ENCODE data around the gene NEK9.

The NEK9 gene

DNA sequence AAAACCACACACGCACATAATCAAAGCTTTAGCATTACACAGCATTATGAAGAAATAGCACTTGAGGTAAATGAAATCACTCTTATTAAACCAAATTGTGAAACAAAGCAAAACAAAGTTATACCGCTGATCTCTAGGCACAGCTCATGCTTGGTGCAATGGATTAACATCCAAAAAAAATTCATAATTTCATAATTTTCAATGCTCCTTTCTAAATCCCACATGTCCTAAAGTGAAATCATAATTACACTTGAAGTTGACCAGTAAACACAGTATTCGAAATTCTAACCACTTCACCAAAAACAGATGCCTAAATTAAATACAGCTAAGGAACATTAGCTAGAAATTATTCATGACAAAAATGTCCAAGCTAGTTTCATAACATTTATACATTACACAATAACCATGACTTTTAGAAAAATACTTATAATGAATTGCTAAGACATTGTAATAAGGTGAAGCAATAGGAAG, 77.1 kb downstream of the NEK9 start:
- no peaks in the 10 kb centered on the region for H3K27me3 ChIP-seq (ENCODE audit: low read length)
- no peak overlapping the region for H3K9ac ChIP-seq (ENCODE audit: low read length)
- no peak overlapping the region for H3K4me3 ChIP-seq (ENCODE audit: insufficient read depth, low read length, poor library complexity, severe bottlenecking)
- H4K20me1 ChIP-seq (ENCODE audit: low read depth, low read length) = no peaks in the 10 kb centered on the region
- H2AFZ ChIP-seq (ENCODE audit: low read depth, low read length, severe bottlenecking) = no peak overlapping the region
- H3K9me2 ChIP-seq (replicated peaks; ENCODE audit: insufficient read depth, low read length) = no peaks in the 10 kb centered on the region
- peaks cover 34% of the 10 kb centered on the region for H3F3A ChIP-seq (ENCODE audit: insufficient read depth)
- peaks cover 18% of the 10 kb centered on the region; the same call in 1 of the 2 replicates for H3K79me2 ChIP-seq (ENCODE audit: insufficient read depth, low read length)
- H3K27ac ChIP-seq (ENCODE audit: low read depth, low read length) = no peak overlapping the region
- H3K36me3 ChIP-seq (ENCODE audit: low read length) = no peaks in the 10 kb centered on the region
- peak overlapping the region; percentile 81 for H3K4me2 ChIP-seq (ENCODE audit: low read depth, low read length, poor library complexity, severe bottlenecking)
- TF ChIP-seq, protein P1, sequence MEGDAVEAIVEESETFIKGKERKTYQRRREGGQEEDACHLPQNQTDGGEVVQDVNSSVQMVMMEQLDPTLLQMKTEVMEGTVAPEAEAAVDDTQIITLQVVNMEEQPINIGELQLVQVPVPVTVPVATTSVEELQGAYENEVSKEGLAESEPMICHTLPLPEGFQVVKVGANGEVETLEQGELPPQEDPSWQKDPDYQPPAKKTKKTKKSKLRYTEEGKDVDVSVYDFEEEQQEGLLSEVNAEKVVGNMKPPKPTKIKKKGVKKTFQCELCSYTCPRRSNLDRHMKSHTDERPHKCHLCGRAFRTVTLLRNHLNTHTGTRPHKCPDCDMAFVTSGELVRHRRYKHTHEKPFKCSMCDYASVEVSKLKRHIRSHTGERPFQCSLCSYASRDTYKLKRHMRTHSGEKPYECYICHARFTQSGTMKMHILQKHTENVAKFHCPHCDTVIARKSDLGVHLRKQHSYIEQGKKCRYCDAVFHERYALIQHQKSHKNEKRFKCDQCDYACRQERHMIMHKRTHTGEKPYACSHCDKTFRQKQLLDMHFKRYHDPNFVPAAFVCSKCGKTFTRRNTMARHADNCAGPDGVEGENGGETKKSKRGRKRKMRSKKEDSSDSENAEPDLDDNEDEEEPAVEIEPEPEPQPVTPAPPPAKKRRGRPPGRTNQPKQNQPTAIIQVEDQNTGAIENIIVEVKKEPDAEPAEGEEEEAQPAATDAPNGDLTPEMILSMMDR (IDR thresholded peaks at IDR 0.05; ENCODE audit: insufficient read depth, low read length, poor library complexity, severe bottlenecking) = no peak
- TF ChIP-seq EZH2phosphoT487 (conservative IDR thresholded peaks at IDR 0.05; ENCODE audit: low read length) = no peak
- H3K9me3 ChIP-seq (ENCODE audit: insufficient read depth, low read length) = no peaks in the 10 kb centered on the region

DNA sequence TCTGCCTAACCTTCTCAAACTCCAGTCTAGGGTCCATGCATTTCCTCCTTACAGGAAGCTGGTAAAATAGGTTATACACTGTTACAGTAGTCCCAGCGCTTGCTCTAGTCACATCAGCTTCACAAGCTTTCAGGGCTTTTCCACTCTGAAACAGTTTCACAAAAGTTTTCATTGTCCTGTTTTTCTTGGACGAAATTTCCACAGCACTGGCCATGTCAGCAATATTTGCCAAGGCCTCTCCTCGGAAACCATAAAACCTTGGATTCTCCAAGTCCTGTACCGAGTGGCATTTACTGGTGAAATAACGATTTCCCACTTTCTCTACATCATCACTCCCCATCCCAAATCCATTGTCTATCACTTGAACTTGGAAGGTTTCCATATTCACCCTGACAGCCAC, 77.7 kb downstream of the NEK9 start:
- Histone ChIP-seq H2AFZ (ENCODE audit: low read depth, low read length, severe bottlenecking) (no peak overlapping the region), H3K4me3 (ENCODE audit: insufficient read depth, low read length, poor library complexity, severe bottlenecking) (no peak overlapping the region), H3K79me2 (ENCODE audit: insufficient read depth, low read length) (peaks cover 24% of the 10 kb centered on the region; the same call in 1 of the 2 replicates), H3K4me2 (ENCODE audit: low read depth, low read length, poor library complexity, severe bottlenecking) (no peak overlapping the region), H3K9ac (ENCODE audit: low read length) (no peak overlapping the region), H3K9me2 (replicated peaks; ENCODE audit: insufficient read depth, low read length) (no peaks in the 10 kb centered on the region), H3F3A (ENCODE audit: insufficient read depth) (peaks cover 28% of the 10 kb centered on the region), H3K9me3 (ENCODE audit: insufficient read depth, low read length) (no peaks in the 10 kb centered on the region), H3K27me3 (ENCODE audit: low read length) (no peaks in the 10 kb centered on the region), H3K36me3 (ENCODE audit: low read length) (no peaks in the 10 kb centered on the region), H4K20me1 (ENCODE audit: low read depth, low read length) (no peaks in the 10 kb centered on the region), H3K27ac (ENCODE audit: low read depth, low read length) (no peak overlapping the region)
- no peak for TF ChIP-seq EZH2phosphoT487 (conservative IDR thresholded peaks at IDR 0.05; ENCODE audit: low read length)
- TF ChIP-seq, protein P1 (IDR thresholded peaks at IDR 0.05; ENCODE audit: insufficient read depth, low read length, poor library complexity, severe bottlenecking) = no peak

DNA sequence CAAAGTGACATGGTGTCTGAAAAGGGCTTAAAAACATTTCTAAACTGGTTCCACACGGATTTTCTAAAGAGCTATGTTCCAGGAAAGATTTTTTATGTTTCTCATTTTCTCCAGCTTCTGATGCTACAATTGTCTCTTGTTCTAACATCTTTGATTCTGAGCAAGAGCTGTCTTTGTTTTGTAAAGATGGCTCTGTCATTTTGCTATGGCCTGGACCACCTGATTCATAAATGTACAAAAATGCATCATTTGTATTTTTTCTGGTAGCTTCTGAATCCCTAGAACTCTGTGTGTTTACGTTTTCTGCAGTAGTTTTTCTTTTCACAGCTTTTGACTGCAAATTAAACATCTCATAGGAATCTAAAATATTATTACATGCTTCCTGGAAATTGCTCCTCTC, 78.7 kb downstream of the NEK9 start:
- Histone ChIP-seq H3K79me2 (ENCODE audit: insufficient read depth, low read length) (peaks cover 26% of the 10 kb centered on the region; the same call in 1 of the 2 replicates), H3F3A (ENCODE audit: insufficient read depth) (peaks cover 18% of the 10 kb centered on the region)

More for the DNA sequence above, 78.7 kb downstream of the NEK9 start:
- H3K9me3 ChIP-seq (ENCODE audit: insufficient read depth, low read length) = no peaks in the 10 kb centered on the region
- no peaks in the 10 kb centered on the region for H3K36me3 ChIP-seq (ENCODE audit: low read length)
- no peak overlapping the region for H3K4me3 ChIP-seq (ENCODE audit: insufficient read depth, low read length, poor library complexity, severe bottlenecking)
- no peak overlapping the region for H3K4me2 ChIP-seq (ENCODE audit: low read depth, low read length, poor library complexity, severe bottlenecking)
- no peak overlapping the region for H3K9ac ChIP-seq (ENCODE audit: low read length)
- H3K27ac ChIP-seq (ENCODE audit: low read depth, low read length) = no peak overlapping the region
- no peaks in the 10 kb centered on the region for H3K9me2 ChIP-seq (replicated peaks; ENCODE audit: insufficient read depth, low read length)
- no peak for TF ChIP-seq EZH2phosphoT487 (conservative IDR thresholded peaks at IDR 0.05; ENCODE audit: low read length)
- TF ChIP-seq, protein P1 (IDR thresholded peaks at IDR 0.05; ENCODE audit: insufficient read depth, low read length, poor library complexity, severe bottlenecking) = no peak
- no peaks in the 10 kb centered on the region for H4K20me1 ChIP-seq (ENCODE audit: low read depth, low read length)
- no peak overlapping the region for H2AFZ ChIP-seq (ENCODE audit: low read depth, low read length, severe bottlenecking)
- no peaks in the 10 kb centered on the region for H3K27me3 ChIP-seq (ENCODE audit: low read length)

All from SU-DHL-6 (cell line).